ENCODE data around the gene ESR2. TPM values are rescaled to one million over a fixed set of nuclear protein-coding genes. Genes with fewer than 3 reads are reported as not detected.

Gene ESR2
- total and polyA plus RNA-seq, 2 donors (not counting 3 experiments of a cell fraction or from before 2014, with no cell fraction given): 0.10 to 0.58 TPM

DNA sequence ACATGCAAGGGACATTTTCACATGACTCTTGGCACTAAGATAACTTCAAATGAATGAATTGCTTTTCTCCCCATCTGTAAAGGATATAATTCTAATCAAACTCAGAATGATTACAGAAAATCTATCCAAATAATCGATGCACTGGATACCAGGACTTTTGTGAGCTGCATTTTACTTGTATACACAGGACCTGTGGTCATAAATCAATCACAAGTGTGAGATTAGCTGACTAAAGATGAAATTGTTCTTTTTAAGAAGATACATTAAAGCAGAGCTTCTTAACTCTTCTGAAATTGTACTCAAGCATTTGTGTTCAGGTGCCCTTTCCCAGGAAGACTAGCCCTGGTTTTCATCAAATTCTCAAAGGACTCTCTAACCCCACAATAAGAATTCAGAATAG, 66.3 kb downstream of the ESR2 start:
- no peak for FAIRE-seq
- H4K20me1 ChIP-seq (replicated peaks; ENCODE audit: control insufficient read depth, extremely low read depth, insufficient read depth, low read length): no peaks in the 10 kb centered on the region
- H2AFZ ChIP-seq (ENCODE audit: low read depth, low read length): no peak overlapping the region
- ChIA-PET POLR2A (no interaction called here), CTCF (interaction anchor here (2.4 kb wide), 1 partner anchor 67 kb away, joined by 8 read pairs; the partner anchor contains the start of gene ESR2)
- no peaks in the 10 kb centered on the region for H3K9me3 ChIP-seq (replicated peaks; ENCODE audit: control insufficient read depth, insufficient read depth, low read length)
- no peaks in the 10 kb centered on the region for H3K27me3 ChIP-seq (ENCODE audit: control insufficient read depth in 2 of 2, insufficient read depth in 2 of 2, low read length in 2 of 2)
- intact Hi-C loops (cut with micrococcal nuclease): no loop called here
- H3K4me3 ChIP-seq (replicated peaks in 1 of 3; ENCODE audit: insufficient read depth in 1 of 3, low read depth in 1 of 3, low read length in 3 of 3): no peak overlapping the region
- H3K9me1 ChIP-seq (replicated peaks; ENCODE audit: control insufficient read depth, extremely low read depth, insufficient read depth, low read length): no peaks in the 10 kb centered on the region
- dilution Hi-C loops (cut with MboI; ENCODE audit: extremely low pct_ligation_motif_present, low sequenced_read_pairs): no loop called here
- no peak overlapping the region for H3K9ac ChIP-seq (replicated peaks; ENCODE audit: extremely low read depth, insufficient read depth, low read length)
- H3K4me1 ChIP-seq (ENCODE audit: control insufficient read depth, extremely low read depth, insufficient read depth, low read length): peaks cover 14% of the 10 kb centered on the region
- no peak for DNase-seq (ENCODE audit: low read depth, low spot score)
- no peaks in the 10 kb centered on the region for H3K79me2 ChIP-seq (ENCODE audit: control insufficient read depth, insufficient read depth, low read length)
- TF ChIP-seq MYC (IDR thresholded peaks at IDR 0.05; ENCODE audit: low read depth, low read length): no peak
- TF ChIP-seq POLR2A (IDR thresholded peaks at IDR 0.05; ENCODE audit: low read depth, low read length): no peak
- no peak for TF ChIP-seq JUN (IDR thresholded peaks at IDR 0.05; ENCODE audit: borderline replicate concordance, insufficient read depth, insufficient read length, low read depth)
- TF ChIP-seq FOS (IDR thresholded peaks at IDR 0.05; ENCODE audit: borderline replicate concordance, insufficient read depth, low read length): no peak
- TF ChIP-seq, protein P1, sequence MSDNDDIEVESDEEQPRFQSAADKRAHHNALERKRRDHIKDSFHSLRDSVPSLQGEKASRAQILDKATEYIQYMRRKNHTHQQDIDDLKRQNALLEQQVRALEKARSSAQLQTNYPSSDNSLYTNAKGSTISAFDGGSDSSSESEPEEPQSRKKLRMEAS (IDR thresholded peaks at IDR 0.05; ENCODE audit: insufficient read depth, insufficient read length): no peak
- no peak for TF ChIP-seq POLR2AphosphoS5 (IDR thresholded peaks at IDR 0.05; ENCODE audit: insufficient read depth, low read depth, low read length)
- TF ChIP-seq GATA2 (IDR thresholded peaks at IDR 0.05; ENCODE audit: insufficient read depth, insufficient read length, low read depth, low read length): no peak
- TF ChIP-seq EZH2 (IDR thresholded peaks at IDR 0.05; ENCODE audit: borderline replicate concordance, low read depth, low read length, severe bottlenecking): no peak
- TF ChIP-seq, protein P2, sequence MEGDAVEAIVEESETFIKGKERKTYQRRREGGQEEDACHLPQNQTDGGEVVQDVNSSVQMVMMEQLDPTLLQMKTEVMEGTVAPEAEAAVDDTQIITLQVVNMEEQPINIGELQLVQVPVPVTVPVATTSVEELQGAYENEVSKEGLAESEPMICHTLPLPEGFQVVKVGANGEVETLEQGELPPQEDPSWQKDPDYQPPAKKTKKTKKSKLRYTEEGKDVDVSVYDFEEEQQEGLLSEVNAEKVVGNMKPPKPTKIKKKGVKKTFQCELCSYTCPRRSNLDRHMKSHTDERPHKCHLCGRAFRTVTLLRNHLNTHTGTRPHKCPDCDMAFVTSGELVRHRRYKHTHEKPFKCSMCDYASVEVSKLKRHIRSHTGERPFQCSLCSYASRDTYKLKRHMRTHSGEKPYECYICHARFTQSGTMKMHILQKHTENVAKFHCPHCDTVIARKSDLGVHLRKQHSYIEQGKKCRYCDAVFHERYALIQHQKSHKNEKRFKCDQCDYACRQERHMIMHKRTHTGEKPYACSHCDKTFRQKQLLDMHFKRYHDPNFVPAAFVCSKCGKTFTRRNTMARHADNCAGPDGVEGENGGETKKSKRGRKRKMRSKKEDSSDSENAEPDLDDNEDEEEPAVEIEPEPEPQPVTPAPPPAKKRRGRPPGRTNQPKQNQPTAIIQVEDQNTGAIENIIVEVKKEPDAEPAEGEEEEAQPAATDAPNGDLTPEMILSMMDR (IDR thresholded peaks at IDR 0.05; ENCODE audit: extremely low read depth in 1 of 2, insufficient read depth in 1 of 2, low read depth in 1 of 2, low read length in 2 of 2): no peak
- no TSS peak for BruUV-seq (replicated peaks)
- H3K27ac ChIP-seq (ENCODE audit: insufficient read depth, low read depth, low read length): no peak overlapping the region
- H3K4me2 ChIP-seq (ENCODE audit: insufficient read depth, low read length): no peak overlapping the region
- H3K36me3 ChIP-seq (ENCODE audit: control insufficient read depth in 2 of 2, extremely low read depth in 1 of 2, insufficient read depth in 2 of 2, low read length in 2 of 2): peaks cover 0 to 6% of the 10 kb centered on the region in 2 experiments
